ENCODE measurements around the gene RNF121.

The RNF121 gene

GRCh38 chr11:71979602-71980001 is 50.8 kb downstream of the RNF121 start:
- Histone ChIP-seq H2AFZ (ENCODE audit: low read depth, low read length) (no peak overlapping the region), H3K4me3 (ENCODE audit: low read length) (no peak overlapping the region), H3K36me3 (ENCODE audit: insufficient read depth, low read length) (peaks cover 25% of the 10 kb centered on the region), H3K9me3 (ENCODE audit: low read length) (peaks cover 1% of the 10 kb centered on the region), H3K27me3 (ENCODE audit: insufficient read depth, low read length) (no peaks in the 10 kb centered on the region), H3K4me1 (ENCODE audit: insufficient read depth, low read length) (no peaks in the 10 kb centered on the region)

- no peak overlapping the region for H3K4me3 ChIP-seq (ENCODE audit: low read length)
- no peaks in the 10 kb centered on the region for H3K4me1 ChIP-seq (ENCODE audit: insufficient read depth, low read length)
- peaks cover 45% of the 10 kb centered on the region for H3K36me3 ChIP-seq (ENCODE audit: insufficient read depth, low read length)
- no peaks in the 10 kb centered on the region for H3K27me3 ChIP-seq (ENCODE audit: insufficient read depth, low read length)
- no peak overlapping the region for H2AFZ ChIP-seq (ENCODE audit: low read depth, low read length)
- peaks cover 1% of the 10 kb centered on the region for H3K9me3 ChIP-seq (ENCODE audit: low read length)
Measured at GRCh38 chr11:71986131-71986530, 57.3 kb downstream of the RNF121 start.

GRCh38 chr11:71987521-71987920 is 58.7 kb downstream of the RNF121 start:
- Histone ChIP-seq H3K4me1 (ENCODE audit: insufficient read depth, low read length) (no peaks in the 10 kb centered on the region), H3K27me3 (ENCODE audit: insufficient read depth, low read length) (no peaks in the 10 kb centered on the region), H3K36me3 (ENCODE audit: insufficient read depth, low read length) (peaks cover 46% of the 10 kb centered on the region), H2AFZ (ENCODE audit: low read depth, low read length) (no peak overlapping the region), H3K4me3 (ENCODE audit: low read length) (no peak overlapping the region), H3K9me3 (ENCODE audit: low read length) (peaks cover 1% of the 10 kb centered on the region)

- H3K27me3 ChIP-seq (ENCODE audit: insufficient read depth, low read length), result no peaks in the 10 kb centered on the region
- peaks cover 43% of the 10 kb centered on the region for H3K36me3 ChIP-seq (ENCODE audit: insufficient read depth, low read length)
- no peak overlapping the region for H2AFZ ChIP-seq (ENCODE audit: low read depth, low read length)
Measured at GRCh38 chr11:71988050-71988449, 59.2 kb downstream of the RNF121 start.

GRCh38 chr11:71990701-71991100 is 61.9 kb downstream of the RNF121 start:
- Histone ChIP-seq H3K9me3 (ENCODE audit: low read length) (no peaks in the 10 kb centered on the region), H3K4me3 (ENCODE audit: low read length) (no peak overlapping the region), H3K27me3 (ENCODE audit: insufficient read depth, low read length) (no peaks in the 10 kb centered on the region), H3K36me3 (ENCODE audit: insufficient read depth, low read length) (peaks cover 33% of the 10 kb centered on the region), H3K4me1 (ENCODE audit: insufficient read depth, low read length) (no peaks in the 10 kb centered on the region), H2AFZ (ENCODE audit: low read depth, low read length) (no peak overlapping the region)

More at GRCh38 chr11:71988050-71988449, 59.2 kb downstream of the RNF121 start:
- no peaks in the 10 kb centered on the region for H3K4me1 ChIP-seq (ENCODE audit: insufficient read depth, low read length)
- no peak overlapping the region for H3K4me3 ChIP-seq (ENCODE audit: low read length)
- H3K9me3 ChIP-seq (ENCODE audit: low read length), result peaks cover 1% of the 10 kb centered on the region

GRCh38 chr11:71991494-71991893 is 62.6 kb downstream of the RNF121 start:
- H3K9me3 ChIP-seq (ENCODE audit: low read length), result no peaks in the 10 kb centered on the region
- H3K36me3 ChIP-seq (ENCODE audit: insufficient read depth, low read length), result peaks cover 28% of the 10 kb centered on the region
- H3K4me1 ChIP-seq (ENCODE audit: insufficient read depth, low read length), result no peaks in the 10 kb centered on the region
- H3K4me3 ChIP-seq (ENCODE audit: low read length), result no peak overlapping the region
- H3K27me3 ChIP-seq (ENCODE audit: insufficient read depth, low read length), result no peaks in the 10 kb centered on the region
- H2AFZ ChIP-seq (ENCODE audit: low read depth, low read length), result no peak overlapping the region

GRCh38 chr11:71992136-71992730 is 63.4 kb downstream of the RNF121 start:
- Histone ChIP-seq H3K4me1 (ENCODE audit: insufficient read depth, low read length) (no peaks in the 10 kb centered on the region), H3K9me3 (ENCODE audit: low read length) (no peaks in the 10 kb centered on the region), H3K27me3 (ENCODE audit: insufficient read depth, low read length) (no peaks in the 10 kb centered on the region), H3K36me3 (ENCODE audit: insufficient read depth, low read length) (peaks cover 28% of the 10 kb centered on the region), H2AFZ (ENCODE audit: low read depth, low read length) (no peak overlapping the region), H3K4me3 (ENCODE audit: low read length) (no peak overlapping the region)

GRCh38 chr11:71994786-71995185 is 65.9 kb downstream of the RNF121 start:
- H3K36me3 ChIP-seq (ENCODE audit: insufficient read depth, low read length), result peaks cover 20% of the 10 kb centered on the region
- H3K4me1 ChIP-seq (ENCODE audit: insufficient read depth, low read length), result no peaks in the 10 kb centered on the region
- H3K9me3 ChIP-seq (ENCODE audit: low read length), result no peaks in the 10 kb centered on the region
- H2AFZ ChIP-seq (ENCODE audit: low read depth, low read length), result no peak overlapping the region
- H3K4me3 ChIP-seq (ENCODE audit: low read length), result no peak overlapping the region
- H3K27me3 ChIP-seq (ENCODE audit: insufficient read depth, low read length), result no peaks in the 10 kb centered on the region

- Histone ChIP-seq H2AFZ (ENCODE audit: low read depth, low read length) (no peak overlapping the region), H3K9me3 (ENCODE audit: low read length) (no peaks in the 10 kb centered on the region), H3K4me3 (ENCODE audit: low read length) (no peak overlapping the region), H3K4me1 (ENCODE audit: insufficient read depth, low read length) (no peaks in the 10 kb centered on the region), H3K36me3 (ENCODE audit: insufficient read depth, low read length) (peaks cover 18% of the 10 kb centered on the region), H3K27me3 (ENCODE audit: insufficient read depth, low read length) (no peaks in the 10 kb centered on the region)
Measured at GRCh38 chr11:71995726-71996291, 67.0 kb downstream of the RNF121 start.

GRCh38 chr11:71996517-71996916 is 67.7 kb downstream of the RNF121 start:
- H3K36me3 ChIP-seq (ENCODE audit: insufficient read depth, low read length), result peaks cover 20% of the 10 kb centered on the region
- no peaks in the 10 kb centered on the region for H3K4me1 ChIP-seq (ENCODE audit: insufficient read depth, low read length)
- no peak overlapping the region for H2AFZ ChIP-seq (ENCODE audit: low read depth, low read length)
- H3K4me3 ChIP-seq (ENCODE audit: low read length), result no peak overlapping the region
- H3K27me3 ChIP-seq (ENCODE audit: insufficient read depth, low read length), result no peaks in the 10 kb centered on the region
- no peaks in the 10 kb centered on the region for H3K9me3 ChIP-seq (ENCODE audit: low read length)

- H3K4me1 ChIP-seq (ENCODE audit: insufficient read depth, low read length), result no peaks in the 10 kb centered on the region
- H3K4me3 ChIP-seq (ENCODE audit: low read length), result no peak overlapping the region
- H2AFZ ChIP-seq (ENCODE audit: low read depth, low read length), result no peak overlapping the region
- peaks cover 24% of the 10 kb centered on the region for H3K36me3 ChIP-seq (ENCODE audit: insufficient read depth, low read length)
- no peaks in the 10 kb centered on the region for H3K9me3 ChIP-seq (ENCODE audit: low read length)
- no peaks in the 10 kb centered on the region for H3K27me3 ChIP-seq (ENCODE audit: insufficient read depth, low read length)
Measured at GRCh38 chr11:71996946-71997345, 68.1 kb downstream of the RNF121 start.

- no peak overlapping the region for H3K4me3 ChIP-seq (ENCODE audit: low read length)
- no peak overlapping the region for H2AFZ ChIP-seq (ENCODE audit: low read depth, low read length)
- peaks cover 30% of the 10 kb centered on the region for H3K36me3 ChIP-seq (ENCODE audit: insufficient read depth, low read length)
- no peaks in the 10 kb centered on the region for H3K4me1 ChIP-seq (ENCODE audit: insufficient read depth, low read length)
- no peaks in the 10 kb centered on the region for H3K9me3 ChIP-seq (ENCODE audit: low read length)
- no peaks in the 10 kb centered on the region for H3K27me3 ChIP-seq (ENCODE audit: insufficient read depth, low read length)
Measured at GRCh38 chr11:71997594-71997993, 68.7 kb downstream of the RNF121 start.

- no peak overlapping the region for H2AFZ ChIP-seq (ENCODE audit: low read depth, low read length)
- peaks cover 34% of the 10 kb centered on the region for H3K36me3 ChIP-seq (ENCODE audit: insufficient read depth, low read length)
- no peaks in the 10 kb centered on the region for H3K27me3 ChIP-seq (ENCODE audit: insufficient read depth, low read length)
- H3K9me3 ChIP-seq (ENCODE audit: low read length), result no peaks in the 10 kb centered on the region
- no peaks in the 10 kb centered on the region for H3K4me1 ChIP-seq (ENCODE audit: insufficient read depth, low read length)
- H3K4me3 ChIP-seq (ENCODE audit: low read length), result no peak overlapping the region
Measured at GRCh38 chr11:71998061-71998460, 69.2 kb downstream of the RNF121 start.

Data from neuron (in vitro differentiated cells).